ENCODE data around the gene SIL1.
"Not testable (repeated sequence)": the region's sequence is repeated elsewhere in the genome, so short reads cannot be mapped to it uniquely, and the experiment has no call there.

Gene SIL1

GRCh38 chr5:139199321-139199720 lies 1.2 kb upstream of the SIL1 start:
- DNase-seq, result no peak

- no peak for DNase-seq
Observed at GRCh38 chr5:139196296-139196956, 1.7 kb downstream of the SIL1 start.

- no peak for DNase-seq
Observed at GRCh38 chr5:139194486-139194885, 3.7 kb downstream of the SIL1 start.

GRCh38 chr5:139193928-139194327 lies 4.2 kb downstream of the SIL1 start:
- DNase-seq, result no peak

GRCh38 chr5:139192906-139193305 lies 5.3 kb downstream of the SIL1 start:
- not testable (repeated sequence) for DNase-seq

GRCh38 chr5:139191954-139192353 lies 6.2 kb downstream of the SIL1 start:
- DNase-seq, result not testable (repeated sequence)

- DNase-seq, result no peak
Observed at GRCh38 chr5:139190125-139190524, 8.0 kb downstream of the SIL1 start.

- DNase-seq, result no peak
Observed at GRCh38 chr5:139188558-139189270, 9.5 kb downstream of the SIL1 start.

GRCh38 chr5:139186752-139187326 lies 11.3 kb downstream of the SIL1 start:
- DNase-seq, result no peak

GRCh38 chr5:139186261-139186660 lies 11.9 kb downstream of the SIL1 start:
- no peak for DNase-seq

- no peak for DNase-seq
Observed at GRCh38 chr5:139185589-139185988, 12.6 kb downstream of the SIL1 start.

GRCh38 chr5:139183502-139183901 lies 14.7 kb downstream of the SIL1 start:
- DNase-seq, result no peak

- DNase-seq, result no peak
Observed at GRCh38 chr5:139182528-139183296, 15.5 kb downstream of the SIL1 start.

- no peak for DNase-seq
Observed at GRCh38 chr5:139181835-139182452, 16.2 kb downstream of the SIL1 start.

GRCh38 chr5:139181322-139181730 lies 16.8 kb downstream of the SIL1 start:
- DNase-seq, result no peak

GRCh38 chr5:139180850-139181249 lies 17.3 kb downstream of the SIL1 start:
- DNase-seq, result no peak

- DNase-seq, result not testable (repeated sequence)
Observed at GRCh38 chr5:139179778-139180513, 18.2 kb downstream of the SIL1 start.

GRCh38 chr5:139178935-139179334 lies 19.2 kb downstream of the SIL1 start:
- no peak for DNase-seq

- DNase-seq, result no peak
Observed at GRCh38 chr5:139178589-139178917, 19.6 kb downstream of the SIL1 start.

GRCh38 chr5:139177809-139178588 lies 20.2 kb downstream of the SIL1 start:
- no peak for DNase-seq

- DNase-seq, result not testable (repeated sequence)
Observed at GRCh38 chr5:139177281-139177680, 20.9 kb downstream of the SIL1 start.
